T-helper 9 cell (primary cell): ENCODE data around the gene G6PC2.
"Not testable (repeated sequence)": the region's sequence is repeated elsewhere in the genome, so short reads cannot be mapped to it uniquely, and the experiment has no call there.

Source experiments
- DNase-seq: peaks from one replicate; pipeline ENCODE4 v3.0.0-alpha.2; 2020

The G6PC2 gene

GRCh38 chr2:168907940-168908662 is 7.0 kb downstream of the G6PC2 start:
- no peak for DNase-seq

GRCh38 chr2:168910330-168910729 is 9.2 kb downstream of the G6PC2 start:
- DNase-seq, result no peak

GRCh38 chr2:168912466-168912865 is 11.4 kb downstream of the G6PC2 start:
- DNase-seq, result no peak

- DNase-seq, result no peak
These were observed 11.8 kb downstream of the G6PC2 start for GRCh38 chr2:168912901-168913369.

GRCh38 chr2:168913495-168913894 is 12.4 kb downstream of the G6PC2 start:
- DNase-seq, result no peak

GRCh38 chr2:168915441-168916330 is 14.6 kb downstream of the G6PC2 start:
- DNase-seq, result no peak

- no peak for DNase-seq
These were observed 15.2 kb downstream of the G6PC2 start for GRCh38 chr2:168916331-168916675.

GRCh38 chr2:168920504-168921157 is 19.5 kb downstream of the G6PC2 start:
- DNase-seq, result no peak

GRCh38 chr2:168926621-168927386 is 25.7 kb downstream of the G6PC2 start:
- no peak for DNase-seq

GRCh38 chr2:168928113-168928831 is 27.2 kb downstream of the G6PC2 start:
- no peak for DNase-seq

GRCh38 chr2:168929031-168929430 is 27.9 kb downstream of the G6PC2 start:
- no peak for DNase-seq

- DNase-seq, result no peak
These were observed 29.2 kb downstream of the G6PC2 start for GRCh38 chr2:168930242-168930641.

- not testable (repeated sequence) for DNase-seq
These were observed 31.1 kb downstream of the G6PC2 start for GRCh38 chr2:168932174-168932573.

GRCh38 chr2:168934826-168935225 is 33.7 kb downstream of the G6PC2 start:
- DNase-seq, result no peak

GRCh38 chr2:168935810-168936581 is 34.9 kb downstream of the G6PC2 start:
- no peak for DNase-seq

- no peak for DNase-seq
These were observed 38.0 kb downstream of the G6PC2 start for GRCh38 chr2:168939061-168939460.

- DNase-seq, result no peak
These were observed 38.8 kb downstream of the G6PC2 start for GRCh38 chr2:168939918-168940317.

GRCh38 chr2:168941297-168941696 is 40.2 kb downstream of the G6PC2 start:
- no peak for DNase-seq

- DNase-seq, result no peak
These were observed 43.0 kb downstream of the G6PC2 start for GRCh38 chr2:168944065-168944464.

GRCh38 chr2:168945508-168945907 is 44.4 kb downstream of the G6PC2 start:
- no peak for DNase-seq

GRCh38 chr2:168948621-168949212 is 47.6 kb downstream of the G6PC2 start:
- DNase-seq, result no peak
